OCI-LY1 (cell line): ENCODE data around the gene DUSP9.
"Not testable (repeated sequence)": the region's sequence is repeated elsewhere in the genome, so short reads cannot be mapped to it uniquely, and the experiment has no call there.

ENCODE experiments used
- H2AFZ ChIP-seq: fragments of 200-600 bp; sonication (generic), shearing (Covaris generic); 2 replicates; pipeline ENCODE4 v1.6.0; 2014; ENCODE audit warnings: antibody characterized with exemption, mild to moderate bottlenecking, low read length
- H3F3A ChIP-seq: fragments of 200-600 bp; sonication (generic), shearing (Covaris generic); 2 replicates; pipeline ENCODE4 v1.6.0; 2014; ENCODE audit warnings: mild to moderate bottlenecking, antibody characterized with exemption, low read length, moderate library complexity; ENCODE audit not compliant: insufficient read depth
- H3K27ac ChIP-seq: fragments of 200-600 bp; sonication (generic); 2 replicates; pipeline ENCODE4 v1.5.1; 2014; ENCODE audit warnings: low read length, mixed run types, mild to moderate bottlenecking, low read depth; ENCODE audit not compliant: poor library complexity, severe bottlenecking
- H3K27me3 ChIP-seq: fragments of 200-600 bp; sonication (generic); 2 replicates; pipeline ENCODE4 v1.6.0; 2014; ENCODE audit warnings: antibody characterized with exemption, mild to moderate bottlenecking, low read length, moderate library complexity; ENCODE audit not compliant: insufficient read depth
- H3K36me3 ChIP-seq: fragments of 200-600 bp; sonication (generic); 2 replicates; pipeline ENCODE4 v1.6.1; 2014; ENCODE audit warnings: mild to moderate bottlenecking, antibody characterized with exemption, low read length, moderate library complexity, mixed read lengths; ENCODE audit not compliant: insufficient read depth
- H3K4me1 ChIP-seq: fragments of 200-600 bp; sonication (generic); 2 replicates; pipeline ENCODE4 v1.5.1; 2014; ENCODE audit warnings: mild to moderate bottlenecking, low read length, moderate library complexity; ENCODE audit not compliant: insufficient read depth, severe bottlenecking
- H3K4me2 ChIP-seq: fragments of 200-600 bp; sonication (generic), shearing (Covaris generic); 2 replicates; pipeline ENCODE4 v1.6.1; 2014; ENCODE audit warnings: low read length
- H3K4me3 ChIP-seq: fragments of 200-600 bp; sonication (generic); 2 replicates; pipeline ENCODE4 v1.5.1; 2014; ENCODE audit warnings: low read length, low read depth, mild to moderate bottlenecking, mixed read lengths; ENCODE audit not compliant: poor library complexity, severe bottlenecking
- H3K79me2 ChIP-seq: fragments of 200-600 bp; shearing (Covaris generic); 2 replicates; pipeline ENCODE4 v1.6.1; 2016; ENCODE audit warnings: mixed run types, low read length, mixed read lengths; ENCODE audit not compliant: insufficient read depth
- H3K9ac ChIP-seq: fragments of 200-600 bp; sonication (generic), shearing (Covaris generic); 2 replicates; pipeline ENCODE4 v1.6.1; 2014; ENCODE audit warnings: mild to moderate bottlenecking, low read length, mixed read lengths
- H3K9me2 ChIP-seq: fragments of 200-600 bp; sonication (generic), shearing (Covaris generic); 2 replicates; pipeline ENCODE4 v1.6.1; 2014; ENCODE audit warnings: low read depth, mild to moderate bottlenecking, low read length, mixed read lengths
- H3K9me3 ChIP-seq: fragments of 200-600 bp; shearing (Covaris generic); 2 replicates; pipeline ENCODE4 v1.6.1; 2014; ENCODE audit warnings: low read length, mixed read lengths
- H4K20me1 ChIP-seq: fragments of 200-600 bp; sonication (generic), shearing (Covaris generic); 2 replicates; pipeline ENCODE4 v1.6.0; 2016; ENCODE audit warnings: mild to moderate bottlenecking, low read length; ENCODE audit not compliant: insufficient read depth
- CTCF ChIP-seq: fragments of 200-600 bp; sonication (generic), shearing (Covaris generic); IDR thresholded peaks from 2 replicates; pipeline ENCODE4 v1.5.1; 2017; ENCODE audit warnings: mild to moderate bottlenecking, antibody characterized with exemption, low read length, moderate library complexity, mixed read lengths
- EZH2 ChIP-seq: fragments of 200-600 bp; sonication (generic), shearing (Covaris generic); IDR thresholded peaks from 2 replicates; pipeline ENCODE4 v1.8.0; 2017; ENCODE audit warnings: borderline replicate concordance, mixed run types, mild to moderate bottlenecking, antibody characterized with exemption, low read length, moderate library complexity, mixed read lengths

Gene DUSP9

GRCh38 chrX:153674219-153674851, 27.3 kb downstream of the DUSP9 start:
- no peaks in the 10 kb centered on the region for H3K27me3 ChIP-seq
- no peaks in the 10 kb centered on the region for H3K36me3 ChIP-seq
- no peaks in the 10 kb centered on the region for H3K4me1 ChIP-seq
- no peak overlapping the region for H3K4me2 ChIP-seq
- no peak overlapping the region for H3K4me3 ChIP-seq
- H3K9me3 ChIP-seq: no peaks in the 10 kb centered on the region
- H3K9ac ChIP-seq: no peak overlapping the region
- no peak overlapping the region for H2AFZ ChIP-seq
- no peaks in the 10 kb centered on the region for H3K9me2 ChIP-seq
- H4K20me1 ChIP-seq: no peaks in the 10 kb centered on the region
- H3K79me2 ChIP-seq: no peaks in the 10 kb centered on the region
- H3K27ac ChIP-seq: no peak overlapping the region
- TF ChIP-seq EZH2 (no peak), CTCF (no peak)
- no peaks in the 10 kb centered on the region for H3F3A ChIP-seq

GRCh38 chrX:153681175-153681574, 34.2 kb downstream of the DUSP9 start:
- Histone ChIP-seq H3K27me3 (no peaks in the 10 kb centered on the region), H3K4me3 (no peak overlapping the region), H3K4me1 (no peaks in the 10 kb centered on the region), H3K27ac (no peak overlapping the region), H3K36me3 (no peaks in the 10 kb centered on the region), H4K20me1 (no peaks in the 10 kb centered on the region), H3F3A (no peaks in the 10 kb centered on the region), H3K9me3 (no peaks in the 10 kb centered on the region), H3K4me2 (no peak overlapping the region), H3K9ac (no peak overlapping the region), H3K9me2 (no peaks in the 10 kb centered on the region), H2AFZ (no peak overlapping the region), H3K79me2 (no peaks in the 10 kb centered on the region)
- TF ChIP-seq EZH2 (no peak), CTCF (no peak)

- not testable (repeated sequence) for H3K4me2 ChIP-seq, H4K20me1 ChIP-seq, H3F3A ChIP-seq, H3K79me2 ChIP-seq, H3K4me3 ChIP-seq, H3K9me3 ChIP-seq, H2AFZ ChIP-seq, H3K27ac ChIP-seq, H3K9me2 ChIP-seq, H3K27me3 ChIP-seq, H3K36me3 ChIP-seq, H3K9ac ChIP-seq, H3K4me1 ChIP-seq
Observed at GRCh38 chrX:153683486-153683885, 36.5 kb downstream of the DUSP9 start.

GRCh38 chrX:153684467-153685155, 37.6 kb downstream of the DUSP9 start:
- TF ChIP-seq CTCF (no peak), EZH2 (no peak)
- Histone ChIP-seq H3K4me3 (no peak overlapping the region), H3K4me2 (no peak overlapping the region), H3K9me3 (no peaks in the 10 kb centered on the region), H3K9me2 (no peaks in the 10 kb centered on the region), H3K36me3 (no peaks in the 10 kb centered on the region), H3K27ac (no peak overlapping the region), H3K4me1 (no peaks in the 10 kb centered on the region), H3K27me3 (no peaks in the 10 kb centered on the region), H3K79me2 (no peaks in the 10 kb centered on the region), H2AFZ (no peak overlapping the region), H3K9ac (no peak overlapping the region), H3F3A (no peaks in the 10 kb centered on the region), H4K20me1 (no peaks in the 10 kb centered on the region)
